Measurements from ENCODE around the gene ENTPD3. TPM values are rescaled to one million over a fixed set of nuclear protein-coding genes. Genes with fewer than 3 reads are reported as not detected.

ENTPD3 gene
- total and polyA plus RNA-seq, 2 of the 8 experiments (the other 6 are each of a cell fraction or from before 2014, with no cell fraction given), result 0.60 to 1.0 TPM

GRCh38 chr3:40461161-40461560, 74.2 kb downstream of the ENTPD3 start:
- Histone ChIP-seq H3K14ac (ENCODE audit: insufficient read length) (no peak overlapping the region), H3K4me3 (ENCODE audit: extremely low read depth in 1 of 4, insufficient read depth in 2 of 4, low read depth in 3 of 4, low read length in 4 of 4) (no peak overlapping the region), H2BK12ac (ENCODE audit: low read depth, low read length) (no peak overlapping the region), H3K23ac (ENCODE audit: insufficient read length) (no peak overlapping the region), H2BK15ac (ENCODE audit: low read length) (no peak overlapping the region), H3K9me3 (ENCODE audit: insufficient read depth in 2 of 2, low read depth in 1 of 2, low read length in 1 of 2) (no peaks in the 10 kb centered on the region), H2AFZ (ENCODE audit: low read length) (no peak overlapping the region), H4K5ac (ENCODE audit: insufficient read length, low read depth, low read length) (no peak overlapping the region), H3K27me3 (replicated peaks in 1 of 4; ENCODE audit: control insufficient read depth in 3 of 4, extremely low read depth in 1 of 4, insufficient read depth in 3 of 4, low read length in 3 of 4) (no peaks in the 10 kb centered on the region), H4K20me1 (replicated peaks in 1 of 2; ENCODE audit: control insufficient read depth in 1 of 2, insufficient read depth in 2 of 2, low read length in 2 of 2) (peaks cover 14 to 16% of the 10 kb centered on the region in 2 experiments), H2AK5ac (ENCODE audit: low read depth, low read length) (no peak overlapping the region), H3K79me1 (ENCODE audit: low read depth, low read length) (peaks cover 4% of the 10 kb centered on the region; the same call in 1 of the 2 replicates), H4K91ac (replicated peaks; ENCODE audit: insufficient read length, low read length) (no peak overlapping the region), H3K9ac (replicated peaks in 1 of 4; ENCODE audit: extremely low read depth in 1 of 4, low read depth in 3 of 4, low read length in 3 of 4) (no peak overlapping the region), H3K23me2 (ENCODE audit: low read depth, low read length) (peaks cover 4% of the 10 kb centered on the region; the same call in 1 of the 2 replicates), H3K79me2 (ENCODE audit: control insufficient read depth in 1 of 2, insufficient read depth in 2 of 2, low read length in 2 of 2) (peaks cover 6 to 30% of the 10 kb centered on the region in 2 experiments), H3K27ac (ENCODE audit: low read depth, low read length) (no peak overlapping the region), H3K18ac (ENCODE audit: extremely low read depth, low read length) (no peak overlapping the region), H3K4ac (replicated peaks; ENCODE audit: insufficient read length, low read depth, low read length) (no peak overlapping the region), H4K8ac (ENCODE audit: extremely low read depth, insufficient read depth, low read length) (no peak overlapping the region), H2BK5ac (ENCODE audit: low read depth, low read length) (no peak overlapping the region), H2BK120ac (replicated peaks; ENCODE audit: low read depth, low read length) (no peak overlapping the region), H2BK20ac (ENCODE audit: low read length) (no peak overlapping the region), H3K36me3 (ENCODE audit: control insufficient read depth in 2 of 4, insufficient read depth in 4 of 4, low read length in 3 of 4) (peaks cover 22 to 77% (median 55%) of the 10 kb centered on the region in 4 experiments), H3K4me2 (ENCODE audit: insufficient read depth in 1 of 2, low read depth in 2 of 2, low read length in 2 of 2) (no peak overlapping the region), H3K56ac (replicated peaks; ENCODE audit: insufficient read length, low read depth, low read length) (no peak overlapping the region), H3K4me1 (replicated peaks in 1 of 4; ENCODE audit: control insufficient read depth in 3 of 4, insufficient read depth in 4 of 4, low read length in 3 of 4) (peaks cover 0 to 6% (median 4%) of the 10 kb centered on the region in 4 experiments; a peak in 5 of 7 replicates)
- 87% methylated on average over 3 of the region's 3 CpGs; no CpG with 5 or more reads in 1 of the 2 experiments for WGBS, 2 experiments (ENCODE audit: extremely low coverage in 1 of 2, insufficient coverage in 1 of 2, insufficient read length in 1 of 2, insufficient replicate concordance in 2 of 2, low coverage in 1 of 2, low lambda C conversion rate in 2 of 2, missing lambda C conversion rate in 1 of 2)
- POLR2A ChIA-PET (ENCODE audit: partially characterized antibody), result interaction anchor here (0.6 to 6.4 kb wide), 6 partner anchors 8 to 64 kb away, joined by 3 to 64 read pairs (median 4); partner anchors contain the start of genes ZNF620 and ZNF621
- no peak for TF ChIP-seq RBBP5 (IDR thresholded peaks at IDR 0.05; ENCODE audit: borderline replicate concordance, low read depth, low read length)
- CTCF ChIA-PET (ENCODE audit: partially characterized antibody), result interaction anchor here (0.6 kb wide), 1 partner anchor 27 kb away, joined by 3 read pairs; no protein-coding TSS in a partner anchor
- FAIRE-seq (no peak), DNase-seq (ENCODE audit: low read depth in 1 of 2, low spot score in 2 of 2) (no peak)
